HUES6 (cell line): Measurements from ENCODE around the gene MBNL1.

Experiments used
- H3K27ac ChIP-seq: 2 replicates; pipeline ENCODE4 v1.7.0; 2013; ENCODE audit warnings: low read depth, mild to moderate bottlenecking, low read length, inconsistent platforms
- H3K27me3 ChIP-seq: 2 replicates; pipeline ENCODE4 v1.6.1; 2013; ENCODE audit warnings: low read length; ENCODE audit not compliant: control insufficient read depth, insufficient read depth
- H3K36me3 ChIP-seq: 2 replicates; pipeline ENCODE4 v1.6.1; 2013; ENCODE audit warnings: low read length; ENCODE audit not compliant: control insufficient read depth, insufficient read depth
- H3K4me1 ChIP-seq: 2 replicates; pipeline ENCODE4 v1.6.1; 2013; ENCODE audit warnings: low read length; ENCODE audit not compliant: control insufficient read depth, insufficient read depth
- H3K4me3 ChIP-seq: 2 replicates; pipeline ENCODE4 v1.5.1; 2013; ENCODE audit warnings: low read depth, low read length
- H3K9ac ChIP-seq: one replicate; pipeline ENCODE4 v1.6.1; 2013; ENCODE audit warnings: mild to moderate bottlenecking, low read length
- H3K9me3 ChIP-seq: 2 replicates; pipeline ENCODE4 v1.6.1; 2013; ENCODE audit warnings: low read depth, low read length; ENCODE audit not compliant: control insufficient read depth, insufficient read depth

The MBNL1 gene

DNA sequence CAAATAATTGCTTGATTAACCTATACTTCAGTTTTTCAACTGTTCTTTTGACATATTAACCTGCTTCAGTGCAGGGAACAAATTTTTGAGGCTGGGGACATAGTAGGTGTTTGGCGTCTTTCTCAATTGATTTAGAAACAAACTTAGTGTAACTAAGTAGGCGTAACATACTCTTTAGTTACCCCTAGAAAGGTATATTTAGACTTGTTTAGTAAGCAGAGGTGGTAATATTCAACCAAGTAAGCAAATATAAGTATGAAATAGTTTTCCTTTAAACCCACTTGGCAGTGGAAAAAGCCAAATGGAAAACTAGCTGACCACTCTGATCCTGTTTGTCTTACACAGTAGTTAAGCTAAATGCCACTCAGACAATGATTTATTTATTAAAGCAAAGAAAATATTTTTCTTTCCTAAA is 113.2 kb downstream of the MBNL1 start:
- H3K27me3 ChIP-seq = no peaks in the 10 kb centered on the region
- peaks cover 29% of the 10 kb centered on the region for H3K4me1 ChIP-seq
- H3K4me3 ChIP-seq = no peak overlapping the region
- H3K27ac ChIP-seq = no peak overlapping the region
- H3K36me3 ChIP-seq = no peaks in the 10 kb centered on the region
- no peaks in the 10 kb centered on the region for H3K9me3 ChIP-seq
- no peak overlapping the region for H3K9ac ChIP-seq

DNA sequence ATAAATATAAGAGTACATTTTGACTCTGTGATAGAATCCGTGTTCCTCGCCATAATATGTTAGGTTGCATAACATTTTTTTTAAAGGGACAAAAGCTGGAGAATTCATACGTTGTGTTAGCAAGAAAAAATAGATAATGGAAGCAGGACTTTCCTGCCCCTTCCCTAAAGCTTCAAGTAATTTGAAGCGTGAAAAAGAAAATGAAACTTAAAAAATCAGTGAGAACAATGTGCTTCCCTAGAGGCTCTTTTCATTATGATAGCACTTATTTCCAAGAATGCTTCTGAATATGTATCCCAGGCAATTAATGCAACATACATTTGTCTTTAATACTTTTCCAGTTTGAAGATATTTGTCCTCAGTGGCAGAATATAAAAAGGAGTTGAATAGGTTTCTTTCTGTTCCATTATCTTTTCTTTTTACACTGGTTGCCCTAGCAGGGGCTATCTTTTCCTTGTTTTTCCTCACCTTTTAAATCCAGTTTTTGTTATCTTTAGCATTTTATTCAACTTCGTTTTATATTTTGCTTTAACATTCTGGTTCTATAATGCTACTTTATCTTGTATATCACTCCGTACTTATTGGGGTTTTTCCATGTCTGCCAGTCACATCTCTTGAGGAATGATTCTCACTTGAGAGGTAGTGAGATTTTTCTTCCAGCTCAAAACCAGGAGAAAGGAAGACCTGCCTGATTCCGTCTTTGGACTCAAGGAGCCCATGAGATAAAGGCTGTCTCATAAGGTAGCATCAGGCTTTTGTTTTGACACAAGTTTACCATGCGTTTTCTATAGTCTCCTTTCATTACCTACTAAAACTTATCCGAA is 113.8 kb downstream of the MBNL1 start:
- Histone ChIP-seq H3K9ac (no peak overlapping the region), H3K4me3 (no peak overlapping the region), H3K27me3 (no peaks in the 10 kb centered on the region), H3K27ac (no peak overlapping the region), H3K36me3 (no peaks in the 10 kb centered on the region), H3K9me3 (no peaks in the 10 kb centered on the region), H3K4me1 (peaks cover 29% of the 10 kb centered on the region)

DNA sequence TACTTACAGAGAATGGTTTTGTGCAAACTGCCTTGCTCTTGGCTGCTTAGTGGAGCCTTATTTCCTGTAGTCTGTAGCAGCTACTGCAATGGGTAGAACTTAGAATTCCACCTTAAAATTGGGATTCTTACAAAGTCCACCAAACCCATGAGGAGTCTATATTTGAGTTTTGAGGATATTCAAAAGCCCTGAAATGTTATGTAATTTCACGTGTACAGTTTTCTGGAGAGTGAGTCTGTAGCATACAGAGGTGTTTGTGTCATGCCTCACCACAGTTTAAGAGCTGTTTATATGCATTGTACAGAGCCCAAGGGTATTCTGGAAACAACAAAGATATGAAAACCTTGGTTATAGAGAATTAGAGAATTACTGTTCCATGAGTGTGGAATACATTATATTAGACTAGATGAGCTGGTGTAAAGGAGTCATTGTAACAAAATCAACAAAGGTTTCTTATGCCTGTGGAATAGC is 114.4 kb downstream of the MBNL1 start:
- Histone ChIP-seq H3K36me3 (no peaks in the 10 kb centered on the region), H3K9ac (no peak overlapping the region), H3K9me3 (no peaks in the 10 kb centered on the region), H3K27me3 (no peaks in the 10 kb centered on the region), H3K4me3 (no peak overlapping the region), H3K27ac (no peak overlapping the region), H3K4me1 (peaks cover 29% of the 10 kb centered on the region)

GRCh38 chr3:152384412-152384811 is 115.7 kb downstream of the MBNL1 start:
- H3K9ac ChIP-seq = no peak overlapping the region
- no peak overlapping the region for H3K27ac ChIP-seq
- no peaks in the 10 kb centered on the region for H3K9me3 ChIP-seq
- no peak overlapping the region for H3K4me3 ChIP-seq
- H3K27me3 ChIP-seq = no peaks in the 10 kb centered on the region
- H3K36me3 ChIP-seq = no peaks in the 10 kb centered on the region
- peaks cover 29% of the 10 kb centered on the region for H3K4me1 ChIP-seq

DNA sequence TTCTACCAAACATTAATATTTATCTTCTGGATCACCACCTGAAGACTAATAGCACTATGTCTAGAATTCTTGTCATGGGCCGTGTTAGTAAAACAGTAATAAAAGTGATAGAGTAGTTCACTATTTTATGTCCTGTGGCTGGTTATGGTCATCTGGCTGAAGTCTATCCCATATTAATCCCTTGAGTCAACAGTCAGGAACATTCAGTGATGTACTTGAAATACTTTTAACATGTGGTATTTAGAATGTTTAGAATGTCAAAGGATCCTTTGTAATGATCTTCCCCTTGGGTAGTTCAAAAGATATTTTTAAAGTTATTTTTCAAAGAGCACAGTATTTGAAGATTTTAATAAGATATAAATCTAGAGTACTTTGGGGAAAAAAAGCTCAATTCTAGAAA is 117.0 kb downstream of the MBNL1 start:
- H3K9me3 ChIP-seq = no peaks in the 10 kb centered on the region
- H3K36me3 ChIP-seq = no peaks in the 10 kb centered on the region
- no peak overlapping the region for H3K27ac ChIP-seq
- no peak overlapping the region for H3K9ac ChIP-seq
- H3K4me3 ChIP-seq = no peak overlapping the region
- peaks cover 33% of the 10 kb centered on the region for H3K4me1 ChIP-seq
- H3K27me3 ChIP-seq = no peaks in the 10 kb centered on the region

GRCh38 chr3:152386208-152386607 is 117.5 kb downstream of the MBNL1 start:
- no peaks in the 10 kb centered on the region for H3K9me3 ChIP-seq
- no peak overlapping the region for H3K27ac ChIP-seq
- no peak overlapping the region for H3K4me3 ChIP-seq
- H3K36me3 ChIP-seq = no peaks in the 10 kb centered on the region
- no peak overlapping the region for H3K9ac ChIP-seq
- H3K27me3 ChIP-seq = no peaks in the 10 kb centered on the region
- H3K4me1 ChIP-seq = peaks cover 37% of the 10 kb centered on the region

GRCh38 chr3:152388631-152389030 is 119.9 kb downstream of the MBNL1 start:
- Histone ChIP-seq H3K9me3 (no peaks in the 10 kb centered on the region), H3K27me3 (no peaks in the 10 kb centered on the region), H3K4me1 (peaks cover 43% of the 10 kb centered on the region; the same call in 1 of the 2 replicates), H3K36me3 (no peaks in the 10 kb centered on the region), H3K4me3 (no peak overlapping the region), H3K27ac (no peak overlapping the region), H3K9ac (no peak overlapping the region)

DNA sequence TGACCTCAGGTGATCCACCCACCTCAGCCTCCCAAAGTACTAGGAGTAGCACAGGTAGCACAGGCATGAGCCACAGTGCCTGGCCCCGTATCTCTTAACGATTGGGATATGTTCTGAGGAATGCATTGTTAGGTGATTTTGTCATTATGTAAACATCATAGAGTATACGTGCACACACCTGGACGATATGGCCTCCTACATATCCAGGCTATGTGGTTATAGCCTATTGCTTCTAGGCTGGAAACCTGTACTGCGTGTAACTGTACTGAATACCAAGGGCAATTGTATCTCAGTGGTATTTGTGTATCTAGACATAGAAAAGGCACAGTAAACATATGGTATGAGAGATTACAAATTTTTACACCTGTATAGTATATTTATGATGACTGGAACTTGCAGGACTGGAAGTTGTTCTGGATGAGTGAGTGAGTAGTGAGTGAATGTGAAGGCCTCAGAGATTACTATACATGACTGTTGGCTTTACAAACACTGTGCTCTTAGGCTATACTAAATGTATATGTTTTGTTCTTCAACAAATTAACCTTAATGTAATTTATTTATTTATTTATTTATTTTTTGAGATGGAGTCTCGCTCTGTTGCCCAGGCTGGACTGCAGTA is 120.7 kb downstream of the MBNL1 start:
- H3K36me3 ChIP-seq = no peaks in the 10 kb centered on the region

GRCh38 chr3:152390647-152391046 is 121.9 kb downstream of the MBNL1 start:
- Histone ChIP-seq H3K4me3 (no peak overlapping the region), H3K9me3 (no peaks in the 10 kb centered on the region), H3K27me3 (no peaks in the 10 kb centered on the region), H3K4me1 (peaks cover 35% of the 10 kb centered on the region), H3K27ac (no peak overlapping the region), H3K36me3 (no peaks in the 10 kb centered on the region), H3K9ac (no peak overlapping the region)

More for the DNA sequence above, 120.7 kb downstream of the MBNL1 start:
- Histone ChIP-seq H3K27ac (no peak overlapping the region), H3K4me1 (peaks cover 43% of the 10 kb centered on the region; the same call in 1 of the 2 replicates), H3K27me3 (no peaks in the 10 kb centered on the region), H3K9ac (no peak overlapping the region), H3K4me3 (no peak overlapping the region), H3K9me3 (no peaks in the 10 kb centered on the region)

DNA sequence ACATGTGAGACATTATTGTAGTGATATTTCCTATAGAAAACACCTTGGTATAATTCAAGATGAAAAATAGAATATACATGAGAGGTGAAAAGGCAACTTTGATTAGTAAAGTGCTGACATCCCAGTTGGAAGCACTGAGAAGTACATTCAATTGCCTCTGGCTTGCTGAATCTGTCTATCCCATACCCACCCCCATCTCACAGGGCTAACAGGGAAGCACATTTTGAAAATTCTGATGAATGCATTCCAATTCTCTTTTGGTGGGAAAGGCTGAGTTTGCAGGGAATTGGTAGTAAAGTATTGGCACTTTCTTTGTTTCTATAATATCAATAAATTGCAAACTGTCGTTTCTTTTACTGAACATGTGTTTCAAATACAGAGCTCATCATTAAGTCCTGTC is 122.9 kb downstream of the MBNL1 start:
- Histone ChIP-seq H3K4me3 (no peak overlapping the region), H3K27me3 (no peaks in the 10 kb centered on the region), H3K27ac (no peak overlapping the region), H3K4me1 (peaks cover 31% of the 10 kb centered on the region), H3K9ac (no peak overlapping the region), H3K9me3 (no peaks in the 10 kb centered on the region), H3K36me3 (no peaks in the 10 kb centered on the region)

DNA sequence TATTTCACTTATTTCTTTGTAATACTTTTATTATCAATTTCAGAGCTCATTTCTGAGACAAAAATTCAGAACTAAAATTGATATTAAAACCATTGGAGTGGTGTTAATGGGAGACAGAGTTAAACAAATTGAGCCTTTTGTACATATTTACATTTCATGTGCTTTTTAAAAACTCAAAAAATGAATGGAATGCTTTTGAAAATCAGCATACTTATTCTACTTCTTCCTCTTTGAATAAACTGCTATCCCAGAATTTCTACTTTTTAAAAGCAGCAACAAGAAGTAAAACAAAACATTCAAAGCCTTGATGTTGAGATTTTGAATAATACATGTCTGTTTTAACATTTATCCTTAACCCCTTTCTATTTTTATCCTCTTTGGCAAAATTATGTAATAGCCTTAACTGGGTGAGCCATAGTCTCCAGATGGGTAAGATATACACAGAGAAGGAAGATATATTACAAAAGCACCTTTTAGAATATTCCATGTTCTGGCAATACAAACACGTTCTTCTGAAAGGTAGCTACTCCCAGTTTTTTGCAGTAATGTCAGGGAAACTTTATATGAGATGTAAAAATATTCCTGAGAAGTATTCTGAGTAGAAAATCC is 123.6 kb downstream of the MBNL1 start:
- Histone ChIP-seq H3K9ac (no peak overlapping the region), H3K4me1 (peaks cover 31% of the 10 kb centered on the region), H3K27ac (no peak overlapping the region), H3K4me3 (no peak overlapping the region), H3K36me3 (no peaks in the 10 kb centered on the region), H3K27me3 (no peaks in the 10 kb centered on the region), H3K9me3 (no peaks in the 10 kb centered on the region)
